H1 (cell line): Measurements from ENCODE around the gene OR10P1. TPM values are rescaled to one million over a fixed set of nuclear protein-coding genes. Genes with fewer than 3 reads are reported as not detected.

Experiments
- CTCF ChIA-PET: fragments of 300-600 bp; sonication (Branson Sonifier 250); formaldehyde crosslinking; loops from one replicate; lab custom pipeline; 2021; ENCODE audit not compliant: partially characterized antibody; lab: Charles Lee
- POLR2A ChIA-PET: fragments of 300-600 bp; sonication (Branson Sonifier 250); formaldehyde crosslinking; loops from one replicate; lab custom pipeline; 2021; ENCODE audit warnings: inconsistent platforms; ENCODE audit not compliant: partially characterized antibody; lab: Charles Lee
- DNase-seq, 2 experiments: peaks; one replicate each; pipeline versions ENCODE4 v3.0.0 to v3.0.0-alpha.2; 2010 to 2022; ENCODE audit warnings: low spot score in 2 of 2, low read depth in 1 of 2, mixed read lengths in 1 of 2
- FAIRE-seq: peaks from 2 replicates; lab custom pipeline; 2011; peaks lifted over from hg19 to GRCh38; lab: Jason Lieb, UNC
- H2AFZ ChIP-seq: 2 replicates; pipeline ENCODE4 v1.8.1; 2012; ENCODE audit warnings: low read length, inconsistent platforms
- H2AK5ac ChIP-seq: 2 replicates; pipeline ENCODE4 v1.6.1; 2013; ENCODE audit warnings: low read depth, low read length
- H2BK120ac ChIP-seq: replicated peaks from 2 replicates; pipeline ENCODE3; 2013; ENCODE audit warnings: low read depth, low read length, inconsistent platforms
- H2BK12ac ChIP-seq: 2 replicates; pipeline ENCODE4 v1.6.1; 2013; ENCODE audit warnings: low read depth, low read length
- H2BK15ac ChIP-seq: 2 replicates; pipeline ENCODE4 v1.6.1; 2013; ENCODE audit warnings: low read length
- H2BK20ac ChIP-seq: 2 replicates; pipeline ENCODE4 v1.6.1; 2013; ENCODE audit warnings: low read length
- H2BK5ac ChIP-seq: 2 replicates; pipeline ENCODE4 v1.6.1; 2013; ENCODE audit warnings: low read depth, low read length
- H3K14ac ChIP-seq: 2 replicates; pipeline ENCODE4 v1.6.1; 2013; ENCODE audit warnings: inconsistent platforms; ENCODE audit not compliant: insufficient read length
- H3K18ac ChIP-seq: 2 replicates; pipeline ENCODE4 v1.6.1; 2013; ENCODE audit warnings: low read length; ENCODE audit errors: extremely low read depth
- H3K23ac ChIP-seq: 2 replicates; pipeline ENCODE4 v1.6.1; 2013; ENCODE audit warnings: inconsistent platforms; ENCODE audit not compliant: insufficient read length
- H3K23me2 ChIP-seq: 2 replicates; pipeline ENCODE4 v1.6.1; 2013; ENCODE audit warnings: low read depth, low read length
- H3K27ac ChIP-seq: 2 replicates; pipeline ENCODE4 v1.6.1; 2011; ENCODE audit warnings: low read depth, low read length, inconsistent platforms
- H3K27me3 ChIP-seq, 4 experiments: replicated peaks in 1 of 4; 1 replicate in 1 of 4; 2 replicates in 3 of 4; pipeline versions ENCODE4 v1.6.1 to v1.8.1; 2011 to 2013; ENCODE audit warnings: low read length in 3 of 4, mild to moderate bottlenecking in 3 of 4, inconsistent platforms in 2 of 4, mixed read lengths in 2 of 4, moderate library complexity in 1 of 4; ENCODE audit not compliant: control insufficient read depth in 3 of 4, insufficient read depth in 3 of 4; ENCODE audit errors: extremely low read depth in 1 of 4
- H3K36me3 ChIP-seq, 4 experiments: 2 replicates each; pipeline versions ENCODE4 v1.6.1 to v1.8.1; 2011 to 2013; ENCODE audit warnings: mild to moderate bottlenecking in 4 of 4, low read length in 3 of 4, moderate library complexity in 2 of 4, control low read depth in 1 of 4, inconsistent platforms in 1 of 4; ENCODE audit not compliant: insufficient read depth in 4 of 4, control insufficient read depth in 2 of 4
- H3K4ac ChIP-seq: replicated peaks from 2 replicates; pipeline ENCODE3; 2013; ENCODE audit warnings: low read length, low read depth, mixed read lengths, inconsistent platforms; ENCODE audit not compliant: insufficient read length
- H3K4me1 ChIP-seq, 4 experiments: replicated peaks in 1 of 4; 1 replicate in 1 of 4; 2 replicates in 3 of 4; pipeline versions ENCODE4 v1.6.1 to v1.8.1; 2011 to 2013; ENCODE audit warnings: low read length in 3 of 4, inconsistent platforms in 2 of 4, mixed read lengths in 1 of 4; ENCODE audit not compliant: insufficient read depth in 4 of 4, control insufficient read depth in 3 of 4
- H3K4me2 ChIP-seq, 2 experiments: 2 replicates each; pipeline versions ENCODE4 v1.6.1 to v1.8.1; 2011 to 2013; ENCODE audit warnings: low read depth in 2 of 2, low read length in 2 of 2, control low read depth in 1 of 2, inconsistent platforms in 1 of 2, mild to moderate bottlenecking in 1 of 2; ENCODE audit not compliant: insufficient read depth in 1 of 2
- H3K4me3 ChIP-seq, 4 experiments: fragments of 200-600, 300-600 bp in 1 of 4; sonication (generic), shearing (Covaris generic), sonication (Bioruptor Twin) in 1 of 4; 2 replicates each; pipeline versions ENCODE4 v1.5.1 to v1.8.1; 2011 to 2016; ENCODE audit warnings: low read length in 4 of 4, low read depth in 3 of 4, control low read depth in 2 of 4, inconsistent platforms in 2 of 4, mild to moderate bottlenecking in 2 of 4, mixed read lengths in 1 of 4, moderate library complexity in 1 of 4; ENCODE audit not compliant: insufficient read depth in 2 of 4; ENCODE audit errors: extremely low read depth in 1 of 4
- H3K56ac ChIP-seq: replicated peaks from 2 replicates; pipeline ENCODE3; 2013; ENCODE audit warnings: low read depth, mild to moderate bottlenecking, mixed read lengths, low read length, inconsistent platforms; ENCODE audit not compliant: insufficient read length
- H3K79me1 ChIP-seq: 2 replicates; pipeline ENCODE4 v1.6.1; 2013; ENCODE audit warnings: low read depth, low read length, control low read depth
- H3K79me2 ChIP-seq, 2 experiments: 2 replicates each; pipeline versions ENCODE4 v1.6.1 to v1.8.1; 2012 to 2013; ENCODE audit warnings: low read length in 2 of 2, mild to moderate bottlenecking in 2 of 2, inconsistent platforms in 1 of 2; ENCODE audit not compliant: insufficient read depth in 2 of 2, control insufficient read depth in 1 of 2
- H3K9ac ChIP-seq, 4 experiments: replicated peaks in 1 of 4; 1 replicate in 1 of 4; 2 replicates in 3 of 4; pipeline versions ENCODE4 v1.6.1 to v1.8.1; 2011 to 2013; ENCODE audit warnings: low read depth in 3 of 4, low read length in 3 of 4, control low read depth in 2 of 4, mild to moderate bottlenecking in 2 of 4, moderate library complexity in 2 of 4, inconsistent platforms in 1 of 4; ENCODE audit errors: extremely low read depth in 1 of 4
- H3K9me3 ChIP-seq, 2 experiments: 2 replicates each; pipeline versions ENCODE4 v1.6.1 to v1.8.1; 2012 to 2013; ENCODE audit warnings: mild to moderate bottlenecking in 2 of 2, moderate library complexity in 2 of 2, control low read depth in 1 of 2, inconsistent platforms in 1 of 2, low read depth in 1 of 2, low read length in 1 of 2, mixed read lengths in 1 of 2; ENCODE audit not compliant: insufficient read depth in 2 of 2
- H4K20me1 ChIP-seq, 2 experiments: replicated peaks in 1 of 2; 2 replicates each; pipeline versions ENCODE3 to v1.8.1; 2011 to 2013; ENCODE audit warnings: inconsistent platforms in 2 of 2, low read length in 2 of 2, mild to moderate bottlenecking in 1 of 2; ENCODE audit not compliant: insufficient read depth in 2 of 2, control insufficient read depth in 1 of 2
- H4K5ac ChIP-seq: 2 replicates; pipeline ENCODE4 v1.6.1; 2013; ENCODE audit warnings: low read length, low read depth, mixed read lengths, inconsistent platforms; ENCODE audit not compliant: insufficient read length
- H4K8ac ChIP-seq: 2 replicates; pipeline ENCODE4 v1.8.0; 2013; ENCODE audit warnings: mild to moderate bottlenecking, moderate library complexity, low read length, inconsistent platforms; ENCODE audit not compliant: insufficient read depth; ENCODE audit errors: extremely low read depth
- H4K91ac ChIP-seq: replicated peaks from 2 replicates; pipeline ENCODE3; 2013; ENCODE audit warnings: low read length, mixed read lengths, inconsistent platforms; ENCODE audit not compliant: insufficient read length
- CTBP2 ChIP-seq: IDR thresholded peaks from 2 replicates; pipeline ENCODE4 v1.7.0; 2011; ENCODE audit warnings: borderline replicate concordance, mild to moderate bottlenecking, moderate library complexity, mixed read lengths, low read length; ENCODE audit not compliant: insufficient read depth, insufficient read length
- KDM5A ChIP-seq: fragments of 200-600 bp; IDR thresholded peaks from 2 replicates; pipeline ENCODE4 v1.7.1; 2012; ENCODE audit warnings: mild to moderate bottlenecking, low read length, inconsistent platforms, mixed read lengths
- WGBS, 2 experiments: shearing (Covaris generic) in 1 of 2; methylation state at CpG; one replicate each; pipeline versions ENCODE4 v1.1.6 to v1.1.7; 2013 to 2015; ENCODE audit warnings: low lambda C conversion rate in 2 of 2, mixed read lengths in 2 of 2, inconsistent platforms in 1 of 2, low coverage in 1 of 2, missing lambda C conversion rate in 1 of 2; ENCODE audit not compliant: insufficient replicate concordance in 2 of 2, insufficient coverage in 1 of 2, insufficient read length in 1 of 2; ENCODE audit errors: extremely low coverage in 1 of 2, missing lambda C conversion rate in 1 of 2; 5-methylcytosine and 5-hydroxymethylcytosine counted together
- polyA plus RNA-seq, 7 experiments: library from polyadenylated mRNA; depleted of rRNA in 3 of 7; stranded (reverse) in 5 of 7; unstranded in 2 of 7; fragments of >200 nt in 5 of 7; fragments of 200-250 nt in 2 of 7; gene quantifications; 1 replicate in 5 of 7; 2 replicates in 1 of 7; 4 replicates in 1 of 7; pipeline versions ENCODE4 v1.2.1 to v1.2.3, GENCODE V29; 2011 to 2013; ENCODE audit warnings: missing spikeins in 2 of 7, mixed read lengths in 2 of 7
- total RNA-seq: library from RNA; stranded (reverse); fragmentation: NEBNext Ultra II Directional; extraction: Animal tissue kit (Norgen Biotek cat#: 25700); gene quantifications from 2 replicates; pipeline ENCODE4 v1.2.1, GENCODE V29; 2021

OR10P1 gene
- total and polyA plus RNA-seq, 2 of the 8 experiments (the other 6 are each of a cell fraction or from before 2014, with no cell fraction given) = not detected

- no peak overlapping the region for H2BK12ac ChIP-seq
- 89% methylated on average over 2 of the region's 2 CpGs; no CpG with 5 or more reads in 1 of the 2 experiments for WGBS, 2 experiments
- no peaks in the 10 kb centered on the region for H4K20me1 ChIP-seq
- H2BK5ac ChIP-seq = no peak overlapping the region
- H2BK20ac ChIP-seq = no peak overlapping the region
- no peak overlapping the region for H4K5ac ChIP-seq
- no peak overlapping the region for H3K56ac ChIP-seq
- H2BK120ac ChIP-seq = no peak overlapping the region
- no peak for FAIRE-seq
- H3K27ac ChIP-seq = no peak overlapping the region
- no peak for DNase-seq
- no peak overlapping the region for H3K9ac ChIP-seq
- no peak overlapping the region for H3K14ac ChIP-seq
- CTCF ChIA-PET = interaction anchor here (1.0 kb wide), 1 partner anchor 169 kb away, joined by 3 read pairs; the partner anchor contains the start of gene OR6C2
- POLR2A ChIA-PET = no interaction called here
- H3K36me3 ChIP-seq = no peaks in the 10 kb centered on the region
- TF ChIP-seq CTBP2 = no peak
- no peak for TF ChIP-seq KDM5A
- peaks cover 3 to 10% of the 10 kb centered on the region in 2 experiments; a peak in 3 of 4 replicates for H3K9me3 ChIP-seq
- H3K23me2 ChIP-seq = no peaks in the 10 kb centered on the region
- no peak overlapping the region for H3K18ac ChIP-seq
- H3K4me1 ChIP-seq = no peaks in the 10 kb centered on the region
- no peak overlapping the region for H3K23ac ChIP-seq
- H3K79me2 ChIP-seq = no peaks in the 10 kb centered on the region
- H2AK5ac ChIP-seq = no peak overlapping the region
- H2AFZ ChIP-seq = no peak overlapping the region
- H4K8ac ChIP-seq = no peak overlapping the region
- H2BK15ac ChIP-seq = no peak overlapping the region
- no peak overlapping the region for H3K4me3 ChIP-seq
- H3K79me1 ChIP-seq = no peaks in the 10 kb centered on the region
- no peaks in the 10 kb centered on the region for H3K27me3 ChIP-seq
- no peak overlapping the region for H3K4ac ChIP-seq
- H4K91ac ChIP-seq = no peak overlapping the region
- no peak overlapping the region for H3K4me2 ChIP-seq
Measured at GRCh38 chr12:55612646-55613045, 24.0 kb upstream of the OR10P1 start.
